Nephron (organoid): ENCODE results near the gene SLC2A4RG.

Experiments used
- H3K27ac Mint-ChIP-seq, 3 experiments: 2 replicates each; pipeline ENCODE4 v1.8.0; 2020; ENCODE audit warnings: mixed read lengths in 3 of 3, mild to moderate bottlenecking in 2 of 3, moderate library complexity in 1 of 3
- H3K27me3 Mint-ChIP-seq: 2 replicates; pipeline ENCODE4 v1.8.0; 2021; ENCODE audit warnings: low read depth, mild to moderate bottlenecking, moderate library complexity, mixed read lengths
- H3K36me3 Mint-ChIP-seq: 2 replicates; pipeline ENCODE4 v1.8.0; 2020; ENCODE audit warnings: low read depth, mixed read lengths
- H3K4me1 Mint-ChIP-seq: 2 replicates; pipeline ENCODE4 v1.8.0; 2020; ENCODE audit warnings: mixed read lengths
- H3K4me3 Mint-ChIP-seq, 3 experiments: 2 replicates each; pipeline ENCODE4 v1.8.0; 2020; ENCODE audit warnings: mild to moderate bottlenecking in 3 of 3, mixed read lengths in 3 of 3, moderate library complexity in 2 of 3
- H3K9me3 Mint-ChIP-seq: 2 replicates; pipeline ENCODE4 v1.8.0; 2020; ENCODE audit warnings: mixed read lengths
- TF ChIP-seq, protein P1 (sequence below), 3 experiments: fragments of 200-600 bp; sonication (generic); IDR thresholded peaks; one replicate each; pipeline ENCODE4 v1.5.0; 2021; ENCODE audit warnings: antibody characterized with exemption in 3 of 3; ENCODE audit not compliant: unreplicated experiment in 3 of 3

The SLC2A4RG gene

GRCh38 chr20:63782051-63782471, 42.5 kb downstream of the SLC2A4RG start:
- no peaks in the 10 kb centered on the region for H3K9me3 Mint-ChIP-seq
- no peak overlapping the region for H3K27ac Mint-ChIP-seq
- H3K4me1 Mint-ChIP-seq: peaks cover 17% of the 10 kb centered on the region
- peaks cover 20% of the 10 kb centered on the region for H3K36me3 Mint-ChIP-seq
- TF ChIP-seq, protein P1, sequence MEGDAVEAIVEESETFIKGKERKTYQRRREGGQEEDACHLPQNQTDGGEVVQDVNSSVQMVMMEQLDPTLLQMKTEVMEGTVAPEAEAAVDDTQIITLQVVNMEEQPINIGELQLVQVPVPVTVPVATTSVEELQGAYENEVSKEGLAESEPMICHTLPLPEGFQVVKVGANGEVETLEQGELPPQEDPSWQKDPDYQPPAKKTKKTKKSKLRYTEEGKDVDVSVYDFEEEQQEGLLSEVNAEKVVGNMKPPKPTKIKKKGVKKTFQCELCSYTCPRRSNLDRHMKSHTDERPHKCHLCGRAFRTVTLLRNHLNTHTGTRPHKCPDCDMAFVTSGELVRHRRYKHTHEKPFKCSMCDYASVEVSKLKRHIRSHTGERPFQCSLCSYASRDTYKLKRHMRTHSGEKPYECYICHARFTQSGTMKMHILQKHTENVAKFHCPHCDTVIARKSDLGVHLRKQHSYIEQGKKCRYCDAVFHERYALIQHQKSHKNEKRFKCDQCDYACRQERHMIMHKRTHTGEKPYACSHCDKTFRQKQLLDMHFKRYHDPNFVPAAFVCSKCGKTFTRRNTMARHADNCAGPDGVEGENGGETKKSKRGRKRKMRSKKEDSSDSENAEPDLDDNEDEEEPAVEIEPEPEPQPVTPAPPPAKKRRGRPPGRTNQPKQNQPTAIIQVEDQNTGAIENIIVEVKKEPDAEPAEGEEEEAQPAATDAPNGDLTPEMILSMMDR (IDR thresholded peaks at IDR 0.05; ENCODE audit: unreplicated experiment in 3 of 3): no peak
- no peaks in the 10 kb centered on the region for H3K27me3 Mint-ChIP-seq
- no peak overlapping the region for H3K4me3 Mint-ChIP-seq

GRCh38 chr20:63782521-63782971, 43.0 kb downstream of the SLC2A4RG start:
- H3K4me1 Mint-ChIP-seq: peaks cover 22% of the 10 kb centered on the region
- no peak overlapping the region for H3K4me3 Mint-ChIP-seq
- TF ChIP-seq, protein P1 (IDR thresholded peaks at IDR 0.05; ENCODE audit: unreplicated experiment in 3 of 3): no peak
- H3K9me3 Mint-ChIP-seq: no peaks in the 10 kb centered on the region
- H3K27ac Mint-ChIP-seq: no peak overlapping the region
- no peaks in the 10 kb centered on the region for H3K27me3 Mint-ChIP-seq
- H3K36me3 Mint-ChIP-seq: peaks cover 15% of the 10 kb centered on the region

DNA sequence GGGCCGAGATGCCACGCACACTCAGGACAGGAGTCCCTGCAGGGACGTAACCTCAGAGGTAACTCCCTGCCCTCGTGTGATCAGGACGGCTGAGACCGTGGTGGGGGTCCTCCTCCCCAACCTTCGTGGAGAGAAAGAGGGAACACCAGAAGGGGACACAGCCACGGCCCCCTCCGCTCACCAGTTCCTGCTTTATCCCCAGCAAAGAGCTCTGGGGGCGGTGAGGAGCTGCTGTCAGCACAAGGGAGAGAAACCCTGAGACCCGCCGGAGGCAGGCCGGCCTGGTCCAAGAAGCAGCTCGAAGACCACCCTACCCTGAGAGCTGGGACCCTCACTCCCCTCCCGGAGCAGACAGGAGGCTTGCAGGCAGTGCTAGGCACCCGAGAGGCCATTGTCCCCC, 44.4 kb downstream of the SLC2A4RG start:
- Mint-ChIP-seq H3K36me3 (peaks cover 12% of the 10 kb centered on the region), H3K4me3 (no peak overlapping the region), H3K9me3 (no peaks in the 10 kb centered on the region), H3K4me1 (peaks cover 24% of the 10 kb centered on the region), H3K27ac (peak overlapping the region in 1 of 3 experiments; percentile 74), H3K27me3 (no peaks in the 10 kb centered on the region)
- TF ChIP-seq, protein P1 (IDR thresholded peaks at IDR 0.05; ENCODE audit: unreplicated experiment in 3 of 3): no peak

- peaks cover 22% of the 10 kb centered on the region for H3K36me3 Mint-ChIP-seq
Observed at GRCh38 chr20:63785691-63786131, 46.1 kb downstream of the SLC2A4RG start.

DNA sequence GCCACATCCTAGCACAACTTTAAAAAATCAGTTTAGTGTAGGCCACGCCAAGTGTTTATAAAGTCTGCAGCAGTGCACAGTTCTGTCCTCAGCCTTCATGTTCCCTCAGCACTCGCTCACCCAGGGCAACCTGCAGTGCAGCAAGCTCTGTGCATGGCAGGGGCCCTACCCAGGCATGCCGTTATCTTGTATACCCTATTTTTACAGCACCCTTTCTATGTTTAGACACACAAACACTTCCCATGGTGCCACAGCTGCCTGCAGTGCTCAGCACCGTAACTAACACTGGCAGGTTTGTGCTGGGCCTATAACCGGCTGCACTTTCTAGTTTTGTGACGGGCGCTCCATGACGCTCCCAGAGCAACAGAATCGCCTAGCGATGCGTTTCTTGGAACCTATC, 47.7 kb downstream of the SLC2A4RG start:
- peaks cover 18% of the 10 kb centered on the region for H3K36me3 Mint-ChIP-seq
- H3K4me3 Mint-ChIP-seq: no peak overlapping the region
- no peaks in the 10 kb centered on the region for H3K9me3 Mint-ChIP-seq
- TF ChIP-seq, protein P1 (IDR thresholded peaks at IDR 0.05; ENCODE audit: unreplicated experiment in 3 of 3): no peak
- no peaks in the 10 kb centered on the region for H3K27me3 Mint-ChIP-seq
- H3K27ac Mint-ChIP-seq: peak overlapping the region in 1 of 3 experiments; percentile 33
- H3K4me1 Mint-ChIP-seq: peaks cover 29% of the 10 kb centered on the region

More at GRCh38 chr20:63785691-63786131, 46.1 kb downstream of the SLC2A4RG start:
- Mint-ChIP-seq H3K27ac (peak overlapping the region in 1 of 3 experiments; percentile 55), H3K9me3 (no peaks in the 10 kb centered on the region), H3K4me1 (peaks cover 24% of the 10 kb centered on the region), H3K4me3 (no peak overlapping the region), H3K27me3 (no peaks in the 10 kb centered on the region)
- TF ChIP-seq, protein P1 (IDR thresholded peaks at IDR 0.05; ENCODE audit: unreplicated experiment in 3 of 3): no peak

DNA sequence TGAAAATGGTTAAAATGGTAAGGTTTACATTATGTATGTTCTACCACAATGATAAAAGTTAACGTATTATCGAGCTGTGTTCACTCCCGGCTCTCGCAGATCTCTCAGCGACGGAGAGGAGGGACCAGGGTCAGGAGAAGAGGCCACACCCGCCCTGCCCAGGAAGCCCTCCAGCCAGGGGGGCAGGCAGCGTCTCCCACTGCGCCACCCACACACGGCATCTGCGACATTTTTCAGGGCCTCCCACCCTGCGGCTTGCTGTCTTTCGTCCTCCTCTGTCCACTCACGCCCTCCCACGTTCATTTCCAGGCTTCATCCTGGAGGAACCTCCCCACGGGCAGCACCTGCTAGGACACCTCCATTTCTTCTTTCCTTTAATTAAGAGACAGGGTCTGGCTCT, 48.2 kb downstream of the SLC2A4RG start:
- peaks cover 18% of the 10 kb centered on the region for H3K36me3 Mint-ChIP-seq
- H3K27me3 Mint-ChIP-seq: no peaks in the 10 kb centered on the region
- H3K4me3 Mint-ChIP-seq: peak overlapping the region in 1 of 3 experiments; percentile 52

More for the DNA sequence above, 48.2 kb downstream of the SLC2A4RG start:
- H3K4me1 Mint-ChIP-seq: peaks cover 29% of the 10 kb centered on the region
- H3K27ac Mint-ChIP-seq: peak overlapping the region; percentile 14 to 72 (median 70)
- no peaks in the 10 kb centered on the region for H3K9me3 Mint-ChIP-seq
- TF ChIP-seq, protein P1 (IDR thresholded peaks at IDR 0.05; ENCODE audit: unreplicated experiment in 3 of 3): no peak
